Activated CD4-positive, alpha-beta memory T cell treated with anti-CD3 and anti-CD28 coated beads for 36 hours (primary cell): ENCODE results near the gene DAB2. TPM values are rescaled to one million over a fixed set of nuclear protein-coding genes. Genes with fewer than 3 reads are reported as not detected.

Experiments used
- CTCF ChIA-PET: fragments of 350-600 bp; sonication (Branson Sonifier 250); formaldehyde crosslinking; loops from one replicate; lab custom pipeline; 2021; ENCODE audit warnings: antibody characterized with exemption, inconsistent platforms; lab: Charles Lee
- POLR2A ChIA-PET: fragments of 350-600 bp; sonication (Branson Sonifier 250); formaldehyde crosslinking; loops from one replicate; lab custom pipeline; 2021; ENCODE audit warnings: antibody characterized with exemption; lab: Charles Lee
- DNase-seq: peaks from one replicate; pipeline ENCODE4 v3.0.0-alpha.2; 2020
- H3K27ac Mint-ChIP-seq: one replicate; pipeline ENCODE4 v1.8.0; 2021; ENCODE audit warnings: mixed read lengths
- H3K27me3 Mint-ChIP-seq: one replicate; pipeline ENCODE4 v1.8.0; 2021; ENCODE audit warnings: mixed read lengths
- H3K36me3 Mint-ChIP-seq: one replicate; pipeline ENCODE4 v1.8.0; 2021; ENCODE audit warnings: mixed read lengths
- H3K4me1 Mint-ChIP-seq: one replicate; pipeline ENCODE4 v1.8.0; 2021; ENCODE audit warnings: low read depth, mixed read lengths
- H3K4me3 Mint-ChIP-seq: one replicate; pipeline ENCODE4 v1.8.0; 2021; ENCODE audit warnings: mild to moderate bottlenecking, mixed read lengths
- H3K9me3 Mint-ChIP-seq: one replicate; pipeline ENCODE4 v1.8.0; 2021; ENCODE audit warnings: mixed read lengths
- intact Hi-C: fragments of 100-400 bp; cut with micrococcal nuclease; formaldehyde crosslinking; loops from one replicate; pipeline ENCODE4 v1.15.1; 2023
- total RNA-seq, 2 experiments: library from RNA; stranded (reverse); gene quantifications; one replicate each; pipeline ENCODE4 v1.2.3, GENCODE V29; 2021

Gene DAB2
- total RNA-seq, 2 experiments from 2014 or later: not detected

- no peak for DNase-seq
- Mint-ChIP-seq H3K4me3 (no peak overlapping the region), H3K27ac (no peak overlapping the region), H3K4me1 (peaks cover 4% of the 10 kb centered on the region), H3K27me3 (peaks cover 39% of the 10 kb centered on the region), H3K9me3 (no peaks in the 10 kb centered on the region), H3K36me3 (no peaks in the 10 kb centered on the region)
- ChIA-PET CTCF (no interaction called here), POLR2A (interaction anchor here (0.6 kb wide), 1 partner anchor 18 kb away, joined by 3 read pairs; no protein-coding TSS in a partner anchor)
- intact Hi-C loops: no loop called here
Observed at GRCh38 chr5:39427229-39427628, 2.4 kb upstream of the DAB2 start.

DNA sequence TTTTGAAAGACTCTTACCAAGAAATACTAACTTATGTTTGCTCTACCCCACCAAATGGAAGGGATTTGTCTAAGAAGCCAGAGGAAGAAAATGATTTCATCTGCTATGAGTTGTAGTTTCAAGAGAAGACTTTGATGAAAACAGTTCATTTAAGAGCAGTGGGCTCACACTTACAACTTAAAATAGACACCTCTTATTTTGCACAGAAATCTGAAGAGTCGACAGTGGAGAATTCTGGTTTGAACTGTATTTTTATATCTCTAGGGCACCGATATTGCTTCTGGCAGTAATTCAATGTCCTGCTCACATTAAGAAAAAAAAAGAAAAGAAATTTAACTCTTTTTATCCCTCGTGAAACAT is 1.9 kb upstream of the DAB2 start:
- H3K4me3 Mint-ChIP-seq: no peak overlapping the region
- peaks cover 4% of the 10 kb centered on the region for H3K4me1 Mint-ChIP-seq
- ChIA-PET CTCF (no interaction called here), POLR2A (no interaction called here)
- H3K27ac Mint-ChIP-seq: no peak overlapping the region
- DNase-seq: no peak
- H3K27me3 Mint-ChIP-seq: peaks cover 39% of the 10 kb centered on the region
- intact Hi-C loops: no loop called here
- no peaks in the 10 kb centered on the region for H3K36me3 Mint-ChIP-seq
- H3K9me3 Mint-ChIP-seq: no peaks in the 10 kb centered on the region

DNA sequence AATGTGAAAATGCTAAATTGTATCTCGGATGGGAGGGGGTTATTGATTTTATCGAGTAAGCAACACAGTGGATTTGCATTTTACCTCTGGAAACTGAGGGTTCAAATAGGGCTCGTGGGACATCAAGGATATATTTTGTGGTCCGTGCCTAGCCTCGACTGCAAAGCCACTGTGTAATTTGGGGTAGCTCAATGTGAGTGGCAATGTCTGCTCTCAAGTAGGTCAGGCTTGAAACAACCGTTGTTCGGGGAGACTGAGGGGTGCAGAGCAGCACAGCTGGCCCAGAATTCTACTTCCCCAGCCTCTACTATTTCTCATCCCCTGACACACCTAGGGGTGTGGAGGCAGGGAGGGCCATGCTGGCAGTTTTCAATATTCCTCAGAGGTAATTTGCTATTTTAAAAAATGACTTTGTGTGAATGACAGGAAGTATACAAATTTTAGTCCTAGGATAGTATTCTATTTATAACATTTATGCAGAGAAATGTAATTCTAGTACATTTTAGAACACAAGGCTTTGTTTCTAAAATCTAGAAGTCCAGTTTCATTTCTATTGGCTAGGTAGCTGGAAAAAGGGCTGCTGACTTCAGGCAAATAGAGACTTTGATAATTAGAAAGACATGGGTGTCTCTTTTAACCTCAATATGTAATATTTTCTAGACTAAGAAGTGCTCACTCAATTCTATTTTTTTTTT is 1.4 kb upstream of the DAB2 start:
- Mint-ChIP-seq H3K36me3 (no peaks in the 10 kb centered on the region), H3K27ac (no peak overlapping the region), H3K9me3 (no peaks in the 10 kb centered on the region), H3K4me1 (peaks cover 4% of the 10 kb centered on the region), H3K4me3 (no peak overlapping the region), H3K27me3 (peaks cover 39% of the 10 kb centered on the region)
- ChIA-PET POLR2A (no interaction called here), CTCF (no interaction called here)
- DNase-seq: no peak
- intact Hi-C loops: no loop called here

DNA sequence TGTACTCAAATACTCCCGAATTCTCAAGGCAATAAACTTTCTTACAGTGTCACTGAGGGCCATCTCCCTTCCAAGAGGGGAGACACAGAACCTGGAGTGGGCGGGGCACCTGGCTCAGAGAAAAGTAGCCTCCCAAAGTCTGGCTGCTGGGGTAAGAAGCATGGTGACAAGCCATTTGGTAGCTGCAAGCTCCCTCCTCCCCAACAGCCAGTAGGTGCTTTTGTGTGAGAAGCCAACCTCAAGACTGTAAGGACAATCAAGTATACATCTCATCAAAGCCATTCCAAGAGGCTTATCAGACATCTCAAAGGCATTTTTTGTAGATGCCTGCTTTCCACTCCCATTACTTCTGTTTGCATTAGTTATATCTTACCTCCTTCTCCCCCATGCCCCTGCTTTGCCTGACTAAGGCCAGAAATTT is 1.4 kb downstream of the DAB2 start:
- Mint-ChIP-seq H3K4me1 (peaks cover 4% of the 10 kb centered on the region), H3K27me3 (peaks cover 32% of the 10 kb centered on the region), H3K27ac (no peak overlapping the region), H3K4me3 (no peak overlapping the region), H3K9me3 (no peaks in the 10 kb centered on the region), H3K36me3 (no peaks in the 10 kb centered on the region)
- POLR2A ChIA-PET: interaction anchor here (0.7 kb wide), 1 partner anchor 18 kb away, joined by 3 read pairs; no protein-coding TSS in a partner anchor
- intact Hi-C loops: no loop called here
- CTCF ChIA-PET: interaction anchor here (0.6 kb wide), 1 partner anchor 275 kb away, joined by 3 read pairs; no protein-coding TSS in a partner anchor
- DNase-seq: no peak

GRCh38 chr5:39422728-39423285 is 2.0 kb downstream of the DAB2 start:
- CTCF ChIA-PET: interaction anchor here (0.6 kb wide), 1 partner anchor 275 kb away, joined by 3 read pairs; no protein-coding TSS in a partner anchor
- Mint-ChIP-seq H3K9me3 (no peaks in the 10 kb centered on the region), H3K27me3 (peaks cover 31% of the 10 kb centered on the region), H3K4me1 (peaks cover 4% of the 10 kb centered on the region), H3K27ac (no peak overlapping the region), H3K36me3 (no peaks in the 10 kb centered on the region), H3K4me3 (no peak overlapping the region)
- intact Hi-C loops: no loop called here
- POLR2A ChIA-PET: interaction anchor here (0.7 kb wide), 1 partner anchor 18 kb away, joined by 3 read pairs; no protein-coding TSS in a partner anchor
- no peak for DNase-seq

DNA sequence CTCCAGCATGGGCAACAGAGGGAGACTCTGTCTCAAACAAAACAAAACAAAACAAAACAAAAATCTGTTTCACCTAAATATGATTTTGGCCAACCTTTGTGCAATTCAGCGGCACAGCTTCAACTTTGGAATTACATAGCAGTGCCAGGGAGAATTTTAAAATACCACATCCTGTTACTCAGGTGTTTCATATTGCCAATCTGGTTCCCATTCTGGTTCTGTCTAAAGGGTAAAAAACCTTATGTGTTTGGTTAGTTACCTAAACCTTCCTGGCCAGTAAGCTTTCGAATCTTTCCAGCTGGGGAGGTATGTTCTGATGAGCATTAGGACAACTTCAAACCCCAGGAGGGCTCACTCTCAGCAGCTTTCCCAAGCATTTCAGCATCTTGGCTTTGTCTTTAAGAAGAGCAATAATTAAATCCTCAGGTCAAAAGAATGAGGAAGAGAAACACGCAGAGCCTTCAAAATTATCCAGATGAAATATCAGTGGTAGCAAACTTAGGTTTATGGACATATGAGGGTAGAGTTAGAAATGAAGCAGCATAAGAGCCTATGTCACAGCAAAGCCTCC is 2.7 kb downstream of the DAB2 start:
- CTCF ChIA-PET: no interaction called here
- Mint-ChIP-seq H3K4me1 (peaks cover 4% of the 10 kb centered on the region), H3K36me3 (no peaks in the 10 kb centered on the region), H3K9me3 (no peaks in the 10 kb centered on the region), H3K4me3 (no peak overlapping the region), H3K27ac (no peak overlapping the region), H3K27me3 (peaks cover 30% of the 10 kb centered on the region)
- intact Hi-C loops: no loop called here
- DNase-seq: no peak
- POLR2A ChIA-PET: no interaction called here

GRCh38 chr5:39420482-39421145 is 4.2 kb downstream of the DAB2 start:
- Mint-ChIP-seq H3K4me3 (no peak overlapping the region), H3K36me3 (no peaks in the 10 kb centered on the region), H3K9me3 (no peaks in the 10 kb centered on the region), H3K27ac (no peak overlapping the region), H3K4me1 (peaks cover 4% of the 10 kb centered on the region), H3K27me3 (peaks cover 19% of the 10 kb centered on the region)
- ChIA-PET CTCF (no interaction called here), POLR2A (no interaction called here)
- intact Hi-C loops: no loop called here
- DNase-seq: no peak

GRCh38 chr5:39419796-39420195 is 5.0 kb downstream of the DAB2 start:
- ChIA-PET CTCF (no interaction called here), POLR2A (no interaction called here)
- Mint-ChIP-seq H3K4me1 (peaks cover 2% of the 10 kb centered on the region), H3K27ac (no peak overlapping the region), H3K4me3 (no peak overlapping the region), H3K36me3 (no peaks in the 10 kb centered on the region), H3K9me3 (no peaks in the 10 kb centered on the region), H3K27me3 (peaks cover 14% of the 10 kb centered on the region)
- intact Hi-C loops: no loop called here
- no peak for DNase-seq

- no peaks in the 10 kb centered on the region for H3K36me3 Mint-ChIP-seq
- intact Hi-C loops: no loop called here
- no peak overlapping the region for H3K4me3 Mint-ChIP-seq
- ChIA-PET POLR2A (no interaction called here), CTCF (no interaction called here)
- DNase-seq: no peak
- no peaks in the 10 kb centered on the region for H3K4me1 Mint-ChIP-seq
- H3K27me3 Mint-ChIP-seq: peaks cover 6% of the 10 kb centered on the region
- H3K27ac Mint-ChIP-seq: no peak overlapping the region
- H3K9me3 Mint-ChIP-seq: no peaks in the 10 kb centered on the region
Observed at GRCh38 chr5:39417979-39418378, 6.8 kb downstream of the DAB2 start.

- Mint-ChIP-seq H3K4me3 (no peak overlapping the region), H3K36me3 (no peaks in the 10 kb centered on the region), H3K27ac (no peak overlapping the region), H3K4me1 (no peaks in the 10 kb centered on the region), H3K9me3 (no peaks in the 10 kb centered on the region), H3K27me3 (peaks cover 6% of the 10 kb centered on the region)
- DNase-seq: no peak
- POLR2A ChIA-PET: interaction anchor here (0.7 kb wide), 1 partner anchor 130 kb away, joined by 5 read pairs; no protein-coding TSS in a partner anchor
- CTCF ChIA-PET: interaction anchor here (0.6 to 1.3 kb wide), 3 partner anchors 10 to 336 kb away, joined by 3 to 5 read pairs (median 4); partner anchors contain the start of gene DAB2
- intact Hi-C loops: no loop called here
Observed at GRCh38 chr5:39415201-39415600, 9.6 kb downstream of the DAB2 start.

DNA sequence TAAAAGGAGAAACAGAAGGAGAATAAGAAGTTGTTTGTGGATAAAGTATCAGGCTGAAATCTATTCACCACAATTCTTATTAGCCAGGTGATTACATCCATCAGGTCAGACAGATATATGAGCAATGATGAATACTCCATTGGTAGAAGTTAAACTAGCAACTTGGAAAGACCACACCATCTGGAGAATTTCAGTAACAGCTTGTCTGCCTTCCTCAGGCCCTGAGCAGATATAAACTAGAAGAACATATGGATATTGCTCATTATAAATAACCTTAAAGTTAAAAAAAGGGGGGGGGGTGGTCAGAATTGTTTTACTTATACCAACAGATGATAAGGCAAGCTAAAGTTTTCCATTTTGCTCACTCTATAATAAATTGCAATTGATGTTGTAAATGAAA is 10.4 kb downstream of the DAB2 start:
- Mint-ChIP-seq H3K27ac (no peak overlapping the region), H3K4me1 (no peaks in the 10 kb centered on the region), H3K4me3 (no peak overlapping the region), H3K27me3 (peaks cover 9% of the 10 kb centered on the region), H3K36me3 (no peaks in the 10 kb centered on the region), H3K9me3 (no peaks in the 10 kb centered on the region)
- CTCF ChIA-PET: interaction anchor here (1.0 to 1.3 kb wide), 2 partner anchors 9 to 10 kb away, joined by 3 read pairs; partner anchors contain the start of gene DAB2
- DNase-seq: no peak
- POLR2A ChIA-PET: no interaction called here
- intact Hi-C loops: no loop called here

- Mint-ChIP-seq H3K4me1 (no peaks in the 10 kb centered on the region), H3K9me3 (no peaks in the 10 kb centered on the region), H3K4me3 (no peak overlapping the region), H3K36me3 (no peaks in the 10 kb centered on the region), H3K27ac (no peak overlapping the region), H3K27me3 (peaks cover 11% of the 10 kb centered on the region)
- intact Hi-C loops: no loop called here
- POLR2A ChIA-PET: no interaction called here
- DNase-seq: no peak
- CTCF ChIA-PET: interaction anchor here (0.8 to 1.0 kb wide), 2 partner anchors 9 to 11 kb away, joined by 3 read pairs; partner anchors contain the start of gene DAB2
Observed at GRCh38 chr5:39413771-39414170, 11.0 kb downstream of the DAB2 start.
